ENCODE results near the gene PPFIA1. TPM values are rescaled to one million over a fixed set of nuclear protein-coding genes. Genes with fewer than 3 reads are reported as not detected.
"Not testable (repeated sequence)": the region's sequence is repeated elsewhere in the genome, so short reads cannot be mapped to it uniquely, and the experiment has no call there.

PPFIA1 gene
- total RNA-seq, 1 donor from 2014 or later = 37.9 TPM

DNA sequence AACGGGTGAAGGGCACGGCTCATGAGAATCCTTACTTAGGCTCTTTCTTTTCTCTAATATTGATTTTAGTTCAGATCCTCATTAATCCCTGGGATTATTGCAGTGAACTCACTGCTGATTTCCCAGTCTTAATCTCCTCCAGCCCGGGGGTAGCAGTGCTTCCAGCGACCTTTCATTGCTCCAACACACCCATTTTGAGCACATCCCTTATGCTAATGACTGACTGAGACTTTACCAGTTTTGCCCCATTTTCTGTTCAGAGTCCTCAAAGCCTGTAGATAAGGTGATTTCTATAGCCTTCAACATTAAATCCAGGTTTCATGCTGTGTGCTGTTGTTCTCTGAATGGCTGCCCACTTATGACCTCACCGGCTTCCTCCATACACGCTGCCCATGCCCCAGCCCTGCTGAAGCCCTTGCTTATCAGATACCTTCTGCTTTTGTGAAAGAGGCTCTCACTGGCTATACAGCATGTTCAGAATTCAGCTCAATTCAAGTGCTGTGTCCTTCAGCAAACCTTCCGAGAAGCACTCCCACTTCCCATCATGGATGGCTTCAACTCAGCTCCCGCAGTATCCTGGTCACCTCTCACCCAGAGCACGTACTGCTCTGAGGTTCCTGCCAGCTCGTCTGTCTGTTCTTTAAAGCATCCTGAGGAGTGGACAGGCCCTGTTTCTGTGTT is 49.0 kb downstream of the PPFIA1 start:
- DNase-seq (ENCODE audit: low spot score in 2 of 2) = no peak

DNA sequence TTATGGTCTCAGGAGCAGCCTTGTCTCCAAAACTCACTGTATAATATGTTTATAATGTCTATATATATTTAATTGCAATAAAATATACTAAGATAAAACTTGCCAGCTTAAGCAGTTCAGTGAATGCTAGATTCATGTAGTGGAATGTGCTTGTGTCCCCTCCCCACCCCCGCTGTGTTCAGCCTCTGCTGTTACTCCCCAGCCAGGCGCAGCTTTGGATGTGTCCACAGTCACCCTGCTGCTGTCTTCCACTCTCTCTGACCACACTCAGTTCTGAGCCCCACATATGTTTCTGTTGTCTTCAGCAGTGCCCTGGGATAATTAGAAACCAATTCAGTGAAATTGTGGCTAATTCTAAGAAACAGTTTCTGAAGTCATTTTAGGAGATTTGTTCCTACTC is 52.2 kb downstream of the PPFIA1 start:
- FAIRE-seq (no peak), DNase-seq (ENCODE audit: low spot score in 2 of 2) (no peak)

More for the DNA sequence above, 49.0 kb downstream of the PPFIA1 start:
- no peak for FAIRE-seq

DNA sequence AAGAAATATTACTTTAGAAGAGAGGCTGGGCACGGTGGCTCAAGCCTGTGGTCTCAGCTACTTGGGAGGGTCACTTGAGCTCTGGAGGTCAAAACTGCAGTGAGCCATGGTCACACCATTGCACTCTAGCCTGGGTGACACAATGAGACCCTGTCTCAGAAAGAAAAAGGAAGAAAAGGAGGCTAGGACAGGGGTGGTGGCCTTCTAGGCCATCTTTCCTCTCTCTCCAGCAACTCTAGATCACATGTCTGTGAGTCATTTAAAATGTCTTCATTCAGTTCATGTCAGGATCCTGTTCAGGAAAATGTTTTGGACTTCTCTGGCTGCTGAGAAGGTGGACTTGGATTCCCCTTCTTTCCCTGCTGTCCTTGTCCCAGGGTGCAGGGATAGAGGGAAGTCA is 53.3 kb downstream of the PPFIA1 start:
- DNase-seq (ENCODE audit: low spot score in 2 of 2) (no peak), FAIRE-seq (no peak)

DNA sequence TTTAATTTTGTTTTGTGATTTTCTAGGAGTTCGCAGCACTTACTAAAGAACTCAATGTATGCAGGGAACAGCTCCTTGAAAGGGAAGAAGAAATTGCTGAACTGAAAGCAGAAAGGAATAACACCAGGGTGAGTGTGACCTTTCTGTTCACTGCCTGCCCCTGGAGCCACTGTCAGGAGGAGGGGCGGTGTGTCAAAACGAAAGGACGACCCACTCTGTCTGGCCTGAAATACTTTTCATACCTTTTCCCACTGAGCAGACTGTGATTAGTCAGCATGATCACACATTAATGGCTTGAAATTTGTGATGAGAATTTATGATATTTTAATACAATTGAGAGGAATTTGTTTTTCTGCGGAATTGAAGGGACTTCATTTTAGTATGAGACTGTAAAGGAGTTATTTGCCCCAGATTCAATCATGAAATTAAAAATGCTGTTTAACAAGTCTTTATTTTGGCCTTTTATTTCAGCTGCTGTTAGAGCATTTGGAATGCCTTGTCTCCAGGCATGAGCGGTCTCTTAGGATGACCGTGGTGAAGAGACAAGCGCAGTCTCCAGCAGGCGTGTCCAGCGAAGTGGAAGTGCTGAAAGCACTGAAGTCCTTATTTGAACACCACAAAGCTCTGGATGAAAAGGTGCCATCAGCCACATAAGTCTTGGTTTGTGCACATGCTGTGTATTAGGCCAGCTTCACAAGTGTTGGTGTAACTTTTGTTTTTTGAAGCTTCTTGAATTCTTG is 54.1 kb downstream of the PPFIA1 start:
- FAIRE-seq = no peak
- no peak for DNase-seq (ENCODE audit: low spot score in 2 of 2)

DNA sequence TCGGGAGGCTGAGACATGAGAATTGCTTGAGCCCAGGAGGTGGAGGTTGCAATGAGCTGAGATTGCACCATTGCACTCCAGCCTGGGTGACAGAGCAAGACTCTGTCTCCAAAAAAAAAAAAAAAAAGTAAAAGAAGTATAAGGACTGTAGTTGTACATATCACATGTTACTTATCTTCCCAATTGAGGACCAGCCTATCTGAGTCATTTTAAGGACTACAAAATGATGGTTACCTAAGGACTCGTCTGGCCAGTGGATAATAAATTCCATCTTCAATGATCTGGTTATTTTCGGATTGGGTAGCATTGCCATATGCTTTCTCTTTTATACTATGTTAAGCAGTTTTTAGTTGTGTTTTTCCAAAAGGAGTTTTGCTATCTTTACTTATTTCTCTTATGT is 55.3 kb downstream of the PPFIA1 start:
- DNase-seq (ENCODE audit: low spot score in 2 of 2) (no peak), FAIRE-seq (no peak)

DNA sequence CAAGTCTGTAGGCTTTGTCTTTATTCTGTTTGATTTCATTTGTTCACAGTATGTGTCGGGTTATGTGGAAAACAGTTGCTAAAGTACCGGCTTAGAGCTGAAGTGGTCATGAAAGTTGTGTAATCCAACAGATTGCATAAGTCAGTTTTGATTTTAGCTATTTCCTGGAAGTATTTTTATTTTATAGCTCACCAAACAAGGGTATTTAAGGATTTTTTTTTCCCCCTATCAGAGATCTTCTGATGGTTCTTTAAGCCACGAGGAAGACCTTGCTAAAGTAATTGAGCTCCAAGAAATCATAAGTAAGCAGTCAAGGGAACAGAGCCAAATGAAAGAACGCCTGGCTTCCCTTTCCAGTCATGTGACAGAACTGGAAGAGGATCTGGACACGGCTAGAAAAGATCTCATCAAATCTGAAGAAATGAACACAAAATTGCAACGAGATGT is 55.9 kb downstream of the PPFIA1 start:
- no peak for FAIRE-seq
- no peak for DNase-seq (ENCODE audit: low spot score in 2 of 2)

DNA sequence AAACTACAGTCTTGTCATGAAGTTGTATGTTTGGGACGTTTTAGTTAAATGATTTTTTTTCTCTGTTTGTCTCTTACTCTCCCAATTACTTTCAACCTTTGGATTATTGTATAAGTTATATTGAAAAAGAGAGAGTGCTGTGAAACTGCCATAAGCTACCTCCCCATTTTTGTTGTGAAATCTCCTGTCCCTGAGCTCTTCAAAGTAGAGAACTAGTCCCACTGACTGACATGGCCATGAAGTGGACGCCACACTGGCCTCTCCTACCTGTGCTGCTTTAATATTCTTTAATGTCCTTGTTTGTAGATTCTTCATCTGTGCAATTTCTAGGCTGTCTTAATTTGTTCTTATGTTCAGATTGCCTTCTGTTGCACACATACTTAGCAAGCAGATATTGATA is 56.3 kb downstream of the PPFIA1 start:
- DNase-seq (ENCODE audit: low spot score in 2 of 2) = no peak
- FAIRE-seq = no peak

DNA sequence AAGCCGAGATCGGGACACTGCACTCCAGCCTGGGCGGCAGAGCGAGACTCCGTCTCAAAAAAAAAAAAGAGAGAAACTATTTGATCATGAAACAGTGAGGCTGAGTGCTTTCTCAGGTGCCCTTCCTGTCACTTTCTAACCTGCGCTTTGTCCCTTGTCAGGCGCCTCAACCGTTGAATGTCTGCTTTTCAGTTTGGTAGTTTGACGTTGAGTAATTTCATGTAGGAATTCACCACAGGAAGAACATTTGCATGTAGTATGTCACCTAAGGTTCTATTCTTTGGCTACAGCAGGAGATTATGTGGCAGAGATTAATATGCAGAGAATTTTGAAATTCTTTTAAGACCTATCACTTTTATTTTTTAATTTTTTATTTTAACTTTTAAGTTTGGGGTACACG is 57.2 kb downstream of the PPFIA1 start:
- DNase-seq (ENCODE audit: low spot score in 2 of 2) (no peak), FAIRE-seq (no peak)

DNA sequence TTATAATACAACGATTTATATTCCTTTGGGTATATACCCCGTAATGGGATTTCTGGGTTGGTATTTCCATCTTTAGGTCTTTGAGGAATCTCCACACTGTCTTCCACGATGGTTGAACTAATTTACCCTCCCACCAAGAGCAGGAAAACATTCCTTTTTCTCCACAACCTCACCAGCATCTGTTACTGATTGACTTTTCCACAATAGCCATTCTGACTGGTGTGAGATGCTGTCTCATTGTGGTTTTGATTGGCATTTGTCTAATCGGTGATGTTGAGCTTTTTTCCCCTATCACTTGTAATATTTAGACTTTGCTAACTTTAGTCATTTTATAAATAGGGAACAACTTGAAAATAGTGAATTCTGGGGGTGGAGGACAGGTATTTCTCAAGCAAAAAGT is 58.1 kb downstream of the PPFIA1 start:
- no peak for DNase-seq (ENCODE audit: low spot score in 2 of 2)

DNA sequence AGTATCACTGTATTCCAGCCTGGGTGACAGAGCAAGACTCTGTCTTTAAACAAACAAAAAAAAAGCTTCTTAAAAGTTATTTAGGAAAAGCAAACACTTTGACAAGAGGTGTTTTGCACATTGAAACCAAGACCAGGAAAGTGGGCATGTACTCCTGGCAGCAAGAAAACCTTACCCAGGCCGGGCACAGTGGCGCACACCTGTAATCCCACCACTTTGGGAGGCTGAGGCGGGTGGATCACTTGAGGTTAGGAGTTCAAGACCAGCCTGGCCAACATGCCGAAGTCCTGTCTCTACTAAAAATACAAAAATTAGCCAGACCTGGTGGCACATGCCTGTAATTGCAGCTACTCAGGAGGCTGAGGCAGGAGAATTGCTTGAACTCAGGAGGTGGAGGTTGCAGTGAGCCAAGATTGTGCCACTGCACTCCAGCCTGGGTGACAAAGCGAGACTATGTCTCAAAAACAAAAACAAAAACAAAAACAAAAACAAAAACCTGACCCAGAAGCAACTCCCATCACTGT is 60.9 kb downstream of the PPFIA1 start:
- not testable (repeated sequence) for DNase-seq (ENCODE audit: low spot score in 2 of 2); FAIRE-seq

More for the DNA sequence above, 58.1 kb downstream of the PPFIA1 start:
- FAIRE-seq = no peak

DNA sequence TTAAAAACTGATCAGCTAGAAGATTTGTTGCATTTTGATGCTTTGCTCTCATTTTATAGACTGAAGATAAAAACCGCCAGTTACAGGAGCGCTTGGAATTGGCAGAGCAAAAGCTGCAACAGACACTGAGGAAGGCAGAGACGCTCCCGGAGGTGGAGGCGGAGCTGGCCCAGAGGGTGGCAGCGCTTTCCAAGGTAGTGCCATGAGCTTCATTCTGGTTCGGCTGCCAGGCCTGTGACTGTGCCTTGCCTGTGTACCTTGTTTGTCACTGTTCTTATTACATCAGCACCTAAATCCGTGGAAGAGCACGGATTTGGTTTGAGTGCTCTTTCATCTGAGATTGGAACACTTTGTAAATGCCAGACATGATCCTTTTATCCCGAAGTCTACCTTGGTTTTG is 61.4 kb downstream of the PPFIA1 start:
- FAIRE-seq (no peak), DNase-seq (ENCODE audit: low spot score in 2 of 2) (no peak)

DNA sequence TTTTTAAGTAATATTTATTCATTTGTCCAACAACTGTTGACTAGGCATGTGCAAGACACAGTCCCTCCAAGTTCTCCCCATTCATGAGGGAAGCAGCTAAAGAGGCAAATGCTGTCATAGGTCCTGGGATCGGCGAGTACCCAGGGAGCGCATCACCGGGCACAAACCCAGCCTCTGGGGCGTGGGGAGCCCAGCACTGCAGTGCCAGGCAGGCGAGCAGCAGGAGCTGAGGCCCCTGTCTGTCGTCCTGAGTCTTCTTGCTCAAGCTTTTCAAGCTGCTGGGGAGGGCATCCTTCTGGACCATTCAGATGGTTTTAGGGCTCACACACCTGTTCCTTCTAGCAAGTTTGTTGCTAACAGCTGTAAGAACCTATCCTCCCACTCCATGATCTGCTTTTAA is 62.1 kb downstream of the PPFIA1 start:
- FAIRE-seq = no peak
- DNase-seq (ENCODE audit: low spot score in 2 of 2) = no peak

DNA sequence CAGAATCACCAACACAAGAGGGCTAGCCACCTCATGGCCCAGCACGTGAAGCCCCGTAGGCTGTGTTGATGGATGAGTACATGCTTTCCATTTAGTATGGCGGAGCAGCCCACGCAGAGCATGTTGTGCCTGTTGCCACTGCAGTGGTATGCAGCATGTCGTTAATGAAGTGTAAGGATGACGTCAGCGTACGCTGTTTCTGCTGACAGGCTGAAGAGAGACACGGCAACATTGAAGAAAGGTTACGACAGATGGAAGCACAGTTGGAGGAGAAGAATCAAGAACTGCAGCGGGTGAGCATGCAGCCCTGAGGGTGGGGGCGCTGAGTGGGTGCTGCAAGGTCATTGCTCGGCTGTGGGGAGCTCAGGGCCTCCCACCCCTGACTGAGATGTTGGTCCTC is 62.8 kb downstream of the PPFIA1 start:
- no peak for DNase-seq (ENCODE audit: low spot score in 2 of 2)

DNA sequence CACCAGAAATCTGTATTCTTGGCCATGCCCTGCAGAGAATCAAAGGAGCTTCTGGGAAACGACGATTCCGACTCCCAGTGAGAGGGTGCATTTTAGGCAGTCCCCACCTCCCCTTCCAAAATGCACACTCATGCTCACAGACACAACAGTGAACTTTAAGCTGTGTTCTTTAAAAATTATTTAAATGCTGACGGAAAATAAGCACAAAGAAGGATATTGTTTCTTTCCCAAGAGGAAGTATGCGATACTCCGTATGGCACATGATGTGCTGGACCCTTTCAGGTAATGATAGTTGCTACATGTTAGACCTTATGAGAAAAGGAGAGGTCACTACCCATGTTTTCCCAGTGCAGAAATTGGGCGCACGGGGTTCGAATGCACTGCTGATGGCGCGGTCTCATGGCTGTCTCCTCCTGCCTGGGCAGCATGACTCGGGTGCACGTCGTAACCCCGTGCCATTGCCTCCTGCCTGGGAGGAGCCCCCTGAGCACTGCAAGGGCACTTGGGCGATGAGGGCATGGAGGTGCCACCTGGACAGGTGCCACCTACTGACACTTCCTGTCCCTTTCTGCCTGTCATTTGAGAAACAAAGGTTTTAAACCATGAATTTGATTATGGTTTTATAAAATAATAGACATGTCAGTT is 64.0 kb downstream of the PPFIA1 start:
- no peak for DNase-seq (ENCODE audit: low spot score in 2 of 2)
- FAIRE-seq = no peak

More for the DNA sequence above, 62.8 kb downstream of the PPFIA1 start:
- FAIRE-seq = no peak

DNA sequence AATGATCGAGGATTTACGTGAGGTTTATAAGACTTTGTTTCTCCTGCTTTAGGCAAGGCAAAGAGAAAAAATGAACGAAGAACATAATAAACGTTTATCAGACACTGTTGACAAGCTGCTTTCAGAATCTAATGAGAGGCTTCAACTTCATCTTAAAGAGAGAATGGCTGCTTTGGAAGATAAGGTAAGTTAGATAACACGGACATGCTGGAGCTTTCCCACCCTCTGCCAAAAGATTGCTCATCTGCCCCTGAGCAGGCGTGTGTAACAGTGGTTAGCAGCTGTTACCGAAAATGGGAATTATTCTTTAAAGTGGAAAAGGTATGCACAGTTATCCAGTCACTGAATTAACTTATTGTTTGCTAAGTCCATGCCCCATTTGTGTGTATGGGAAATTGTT is 65.0 kb downstream of the PPFIA1 start:
- FAIRE-seq = no peak
- DNase-seq (ENCODE audit: low spot score in 2 of 2) = no peak

DNA sequence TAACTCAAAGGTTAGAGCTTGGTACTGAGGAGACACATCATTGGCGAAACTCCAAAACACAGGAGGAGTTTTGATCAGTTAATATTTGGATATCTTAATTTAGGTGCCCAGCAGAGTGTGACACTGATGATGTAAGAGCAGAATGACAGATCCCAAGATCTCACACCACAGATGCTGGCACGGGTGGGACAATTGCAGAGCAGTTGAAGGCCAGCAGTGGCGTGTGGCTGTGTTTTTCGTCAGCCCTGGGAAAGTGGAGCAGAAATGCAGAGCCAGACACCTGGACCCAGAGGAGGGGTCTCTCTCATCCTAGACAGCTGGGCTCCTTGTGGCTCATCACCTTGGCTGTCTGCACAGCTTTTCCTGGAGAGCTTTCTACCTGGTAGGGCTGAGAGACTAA is 68.1 kb downstream of the PPFIA1 start:
- no peak for FAIRE-seq
- DNase-seq (ENCODE audit: low spot score in 2 of 2) = no peak

DNA sequence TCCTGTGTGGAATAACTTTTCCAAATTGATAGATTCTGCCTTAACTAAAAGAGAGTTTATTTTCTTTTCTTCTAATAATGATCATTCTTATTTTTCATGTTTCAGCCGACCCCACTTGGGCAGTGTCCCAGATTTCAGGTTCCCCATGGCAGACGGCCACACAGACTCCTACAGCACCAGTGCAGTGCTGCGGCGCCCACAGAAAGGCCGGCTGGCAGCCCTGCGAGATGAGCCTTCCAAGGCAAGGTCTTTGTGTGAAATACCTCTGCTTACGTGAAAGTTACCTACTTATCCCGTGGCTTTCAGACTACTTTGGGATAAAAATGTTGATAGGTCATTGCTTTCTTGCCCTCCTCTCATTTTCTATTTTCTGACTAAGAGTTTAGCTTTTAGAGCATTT is 68.6 kb downstream of the PPFIA1 start:
- no peak for DNase-seq (ENCODE audit: low spot score in 2 of 2)
- no peak for FAIRE-seq

DNA sequence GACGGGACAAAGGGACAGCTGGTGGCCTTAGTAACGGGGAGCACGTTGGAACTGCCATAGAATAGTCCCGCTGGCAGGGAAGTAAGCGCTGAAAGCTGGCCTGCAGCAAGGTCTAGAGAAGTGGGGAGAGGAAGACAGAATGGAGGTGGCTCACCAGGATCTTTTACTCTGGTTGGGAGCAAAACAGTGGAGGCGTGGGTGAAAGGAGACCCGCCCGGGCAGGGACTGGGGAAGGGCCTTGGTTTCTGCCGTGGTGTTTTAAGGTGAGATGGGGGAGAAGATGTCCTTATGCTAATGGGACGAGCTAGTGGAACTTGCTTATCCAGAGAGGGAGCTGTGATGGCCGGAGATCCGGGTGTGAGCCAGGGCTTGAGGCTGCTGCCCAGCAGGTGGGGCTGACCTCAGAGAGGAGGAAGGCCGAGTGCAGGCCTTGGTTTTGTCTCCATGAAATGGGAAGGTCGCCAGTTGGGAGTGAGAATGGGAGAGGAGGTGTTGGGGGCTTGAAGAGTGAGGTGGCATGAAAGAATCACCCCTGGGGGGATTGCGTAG is 71.5 kb downstream of the PPFIA1 start:
- FAIRE-seq = no peak
- no peak for DNase-seq (ENCODE audit: low spot score in 2 of 2)

DNA sequence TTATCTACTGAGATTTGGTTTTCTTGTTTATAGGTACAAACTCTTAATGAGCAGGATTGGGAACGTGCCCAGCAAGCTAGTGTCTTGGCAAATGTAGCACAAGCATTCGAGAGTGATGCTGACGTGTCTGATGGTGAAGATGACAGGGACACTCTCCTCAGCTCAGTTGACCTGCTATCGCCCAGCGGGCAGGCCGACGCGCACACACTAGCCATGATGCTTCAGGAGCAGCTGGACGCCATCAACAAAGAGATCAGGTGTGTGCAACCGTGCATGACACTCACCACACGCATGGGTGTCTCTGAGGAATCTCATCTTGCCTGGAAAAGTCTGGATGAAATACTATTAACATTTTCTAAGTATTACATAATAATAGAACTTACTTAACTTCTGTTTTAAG is 73.1 kb downstream of the PPFIA1 start:
- DNase-seq (ENCODE audit: low spot score in 2 of 2) (no peak), FAIRE-seq (no peak)

DNA sequence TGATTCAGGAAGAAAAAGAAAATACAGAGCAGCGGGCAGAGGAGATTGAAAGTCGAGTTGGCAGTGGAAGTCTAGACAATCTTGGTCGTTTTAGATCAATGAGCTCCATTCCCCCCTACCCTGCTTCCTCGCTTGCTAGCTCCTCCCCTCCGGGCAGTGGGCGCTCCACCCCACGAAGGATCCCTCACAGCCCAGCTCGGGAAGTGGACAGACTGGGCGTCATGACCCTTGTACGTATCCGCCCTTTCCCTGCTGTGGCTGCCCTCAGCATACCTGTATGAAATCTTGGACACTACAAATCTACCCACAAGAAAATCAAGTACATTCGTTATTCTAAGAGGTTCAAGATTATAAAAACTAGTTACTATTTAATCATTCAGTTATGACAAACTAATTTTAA is 77.7 kb downstream of the PPFIA1 start:
- no peak for FAIRE-seq
- DNase-seq (ENCODE audit: low spot score in 2 of 2) = no peak

DNA sequence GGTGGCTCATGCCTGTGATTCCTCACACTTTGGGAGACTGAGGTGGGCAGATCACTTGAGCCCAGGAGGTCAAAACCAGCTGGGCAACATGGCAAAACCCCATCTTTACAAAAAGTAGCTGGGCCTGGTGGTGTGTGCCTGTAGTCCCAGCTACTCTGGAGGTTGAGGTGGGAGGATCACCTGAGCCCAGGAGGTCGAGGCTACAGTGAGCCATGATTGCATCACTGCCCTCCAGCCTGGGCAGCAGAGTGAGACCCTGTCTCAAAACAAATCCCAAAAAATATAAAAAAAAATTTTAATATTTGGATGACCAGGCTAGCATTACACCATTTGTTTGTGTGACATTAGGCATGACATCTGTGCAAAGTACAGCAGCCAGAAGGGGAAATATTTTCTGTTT is 78.1 kb downstream of the PPFIA1 start:
- DNase-seq (ENCODE audit: low spot score in 2 of 2) (no peak), FAIRE-seq (no peak)

Measured in frontal cortex (tissue), 4 donors.